ENCODE data around the gene TUBB2B.

DNA sequence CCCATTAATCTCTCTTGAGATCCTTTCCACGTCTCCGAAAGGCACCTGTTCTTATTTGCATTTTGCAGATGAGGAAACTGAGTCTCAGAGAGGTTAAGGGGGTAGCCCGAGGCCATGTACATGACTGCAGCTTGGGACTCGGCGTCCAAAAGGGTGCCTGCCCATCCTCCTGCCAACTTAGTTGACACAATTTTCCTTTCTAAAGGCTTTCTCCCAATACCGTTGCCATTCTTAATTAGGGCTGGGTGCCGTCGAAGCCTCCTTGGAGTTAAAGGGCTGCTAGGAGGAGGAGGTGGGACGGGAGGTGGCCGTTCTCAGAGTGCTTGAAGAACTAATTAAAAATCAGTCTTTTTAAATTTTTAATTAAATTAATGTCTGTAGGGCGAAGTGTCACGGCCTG lies 30.7 kb upstream of the TUBB2B start:
- TF ChIP-seq FOXK2 (IDR thresholded peaks at IDR 0.05), result no peak
- no peak for TF ChIP-seq TARDBP (IDR thresholded peaks at IDR 0.05)
- TF ChIP-seq SUZ12 (IDR thresholded peaks at IDR 0.05), result no peak
- TF ChIP-seq FOXM1 (IDR thresholded peaks at IDR 0.05; ENCODE audit: borderline replicate concordance), result no peak
- no peak for TF ChIP-seq SP1 (IDR thresholded peaks at IDR 0.05)
- TF ChIP-seq BHLHE40 (IDR thresholded peaks at IDR 0.05; ENCODE audit: borderline replicate concordance), result no peak
- TF ChIP-seq LEF1 (IDR thresholded peaks at IDR 0.05; ENCODE audit: borderline replicate concordance), result no peak
- TF ChIP-seq ZNF384 (IDR thresholded peaks at IDR 0.05), result no peak
- TF ChIP-seq NFRKB (IDR thresholded peaks at IDR 0.05), result no peak
- no peak for TF ChIP-seq HDGF (IDR thresholded peaks at IDR 0.05; ENCODE audit: borderline replicate concordance)
- TF ChIP-seq ELF4 (IDR thresholded peaks at IDR 0.05), result no peak
